Adipocyte (in vitro differentiated cells): ENCODE measurements around the gene ATP8A2.

Experiments
- DNase-seq: peaks from one replicate; pipeline ENCODE4 v3.0.0-alpha.2; 2015; ENCODE audit warnings: low read depth
- H3K27me3 ChIP-seq: replicated peaks from 2 replicates; pipeline ENCODE4 v1.7.0; 2013; ENCODE audit warnings: mild to moderate bottlenecking, low read length, moderate library complexity; ENCODE audit not compliant: control insufficient read depth, insufficient read depth
- H3K36me3 ChIP-seq: 2 replicates; pipeline ENCODE4 v1.7.0; 2013; ENCODE audit warnings: low read length, mild to moderate bottlenecking, moderate library complexity; ENCODE audit not compliant: control insufficient read depth, insufficient read depth, severe bottlenecking
- H3K4me1 ChIP-seq: 2 replicates; pipeline ENCODE4 v1.7.0; 2013; ENCODE audit warnings: mild to moderate bottlenecking, low read length, moderate library complexity; ENCODE audit not compliant: control insufficient read depth, insufficient read depth
- H3K4me3 ChIP-seq: 2 replicates; pipeline ENCODE4 v1.7.0; 2013; ENCODE audit warnings: mild to moderate bottlenecking, low read length, moderate library complexity
- H3K9ac ChIP-seq: 2 replicates; pipeline ENCODE4 v1.7.0; 2013; ENCODE audit warnings: mild to moderate bottlenecking, low read length, moderate library complexity
- H3K9me3 ChIP-seq: 2 replicates; pipeline ENCODE4 v1.7.0; 2013; ENCODE audit warnings: mild to moderate bottlenecking, low read length, moderate library complexity; ENCODE audit not compliant: control insufficient read depth

ATP8A2 gene

DNA sequence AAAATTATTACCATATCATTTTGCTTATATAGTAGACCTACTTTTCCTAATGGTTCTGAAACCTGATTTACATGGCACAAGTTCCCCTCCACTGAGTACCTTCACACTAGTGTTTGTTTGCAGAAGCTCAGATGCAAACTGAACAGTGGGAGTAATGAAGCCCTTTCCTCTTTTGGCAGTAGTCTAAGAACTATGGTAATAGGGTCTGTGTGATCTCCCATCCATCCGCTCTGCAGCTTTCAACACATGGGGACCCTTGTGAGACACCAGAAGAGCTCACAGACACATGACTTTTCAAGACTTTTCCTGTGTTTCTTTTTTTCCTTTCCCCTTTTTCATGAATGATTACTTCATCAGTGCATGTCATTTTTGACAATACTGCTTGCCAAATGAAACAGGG, 336.0 kb downstream of the ATP8A2 start:
- peaks cover 15% of the 10 kb centered on the region for H3K4me1 ChIP-seq
- no peaks in the 10 kb centered on the region for H3K36me3 ChIP-seq
- H3K9ac ChIP-seq, result no peak overlapping the region
- peaks cover 8% of the 10 kb centered on the region for H3K27me3 ChIP-seq
- DNase-seq, result no peak
- H3K4me3 ChIP-seq, result no peak overlapping the region
- no peaks in the 10 kb centered on the region for H3K9me3 ChIP-seq

DNA sequence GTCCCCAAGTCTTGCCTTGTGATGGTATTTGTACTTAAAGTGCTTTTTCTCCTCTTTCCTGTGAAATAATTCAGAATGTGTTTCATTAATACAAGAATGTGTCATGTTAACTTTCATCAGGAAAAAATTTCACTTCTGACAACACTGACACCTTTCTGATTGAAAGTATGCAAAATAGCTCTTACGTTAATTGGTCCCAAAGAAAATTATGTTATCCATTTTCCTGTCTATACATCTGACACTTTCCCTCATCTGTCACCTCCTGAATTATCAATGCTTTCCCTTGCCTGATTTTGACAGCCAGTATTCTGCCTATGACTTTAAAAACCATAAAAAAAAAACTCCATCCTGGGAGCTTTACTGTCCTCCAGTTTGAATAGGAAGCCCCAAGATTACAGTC, 336.5 kb downstream of the ATP8A2 start:
- no peak overlapping the region for H3K9ac ChIP-seq
- no peaks in the 10 kb centered on the region for H3K9me3 ChIP-seq
- no peak overlapping the region for H3K4me3 ChIP-seq
- H3K36me3 ChIP-seq, result no peaks in the 10 kb centered on the region
- DNase-seq, result no peak
- peaks cover 15% of the 10 kb centered on the region for H3K4me1 ChIP-seq
- H3K27me3 ChIP-seq, result peaks cover 13% of the 10 kb centered on the region

DNA sequence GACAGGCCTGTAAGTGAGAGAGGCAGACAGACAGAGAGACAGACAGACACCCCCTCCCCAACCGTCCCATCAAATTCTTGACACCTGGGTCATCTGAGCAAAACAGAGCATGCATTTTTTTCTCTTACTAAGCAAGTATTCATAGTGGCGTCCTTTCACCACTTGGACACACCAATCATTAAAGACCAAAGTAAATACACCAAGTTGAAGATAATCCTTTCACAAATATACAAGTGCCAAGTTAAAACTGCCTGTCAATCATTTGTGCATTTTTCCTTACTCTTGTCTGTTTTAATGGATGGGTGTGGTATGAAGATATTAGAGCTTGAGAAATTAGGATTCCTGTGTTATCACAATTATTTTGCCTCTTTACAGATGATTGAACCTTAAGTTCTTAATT, 337.3 kb downstream of the ATP8A2 start:
- no peak overlapping the region for H3K9ac ChIP-seq
- H3K9me3 ChIP-seq, result peaks cover under 1% of the 10 kb centered on the region
- H3K36me3 ChIP-seq, result no peaks in the 10 kb centered on the region
- peaks cover 15% of the 10 kb centered on the region for H3K4me1 ChIP-seq
- H3K4me3 ChIP-seq, result no peak overlapping the region
- no peak for DNase-seq
- peaks cover 17% of the 10 kb centered on the region for H3K27me3 ChIP-seq

DNA sequence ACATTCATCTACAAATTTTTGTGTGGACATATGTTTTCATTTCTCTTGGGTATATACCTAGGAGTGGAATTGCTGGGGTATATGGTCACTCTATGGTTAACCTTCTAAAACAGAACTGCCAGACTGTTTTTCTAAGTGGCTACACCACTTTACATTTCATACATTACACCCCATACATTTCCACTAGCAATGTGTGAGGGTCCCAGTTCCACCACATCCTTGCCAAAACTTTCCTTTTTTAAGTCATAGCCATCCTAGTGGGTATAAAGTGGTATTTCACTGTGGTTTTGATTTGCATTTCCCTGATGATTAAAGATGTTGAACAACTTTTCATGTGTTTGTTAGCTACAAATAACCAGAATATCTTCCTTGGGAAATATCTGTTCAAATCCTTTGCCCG, 344.0 kb downstream of the ATP8A2 start:
- Histone ChIP-seq H3K4me1 (no peaks in the 10 kb centered on the region), H3K36me3 (no peaks in the 10 kb centered on the region)

DNA sequence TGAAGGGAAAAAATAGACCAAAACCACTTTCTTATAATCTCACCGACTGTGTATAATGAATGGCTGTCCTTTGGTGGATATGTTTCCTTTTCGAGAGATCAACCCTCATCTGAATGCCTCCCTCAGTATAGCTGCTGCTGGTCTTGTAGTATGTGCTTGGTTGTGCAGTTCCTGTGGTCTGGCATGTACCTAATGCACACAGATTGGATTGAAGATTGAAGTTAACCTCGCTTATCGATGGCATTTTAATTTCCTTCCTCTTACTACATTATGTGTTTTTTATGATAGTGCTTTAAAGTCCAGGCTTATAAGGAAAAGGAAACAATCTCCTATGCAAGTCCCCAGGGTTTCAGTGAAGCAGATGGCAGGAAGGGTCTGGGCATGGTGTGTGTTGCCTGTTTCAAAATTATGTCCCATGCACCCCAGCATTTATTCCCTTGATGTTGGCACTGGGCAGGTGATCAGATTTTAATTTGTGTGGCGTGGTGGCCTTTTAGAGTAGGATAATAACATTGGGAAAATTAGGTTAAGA, 346.0 kb downstream of the ATP8A2 start:
- Histone ChIP-seq H3K9ac (no peak overlapping the region), H3K4me3 (no peak overlapping the region), H3K9me3 (peaks cover 7% of the 10 kb centered on the region), H3K36me3 (no peaks in the 10 kb centered on the region), H3K4me1 (no peaks in the 10 kb centered on the region), H3K27me3 (peaks cover 19% of the 10 kb centered on the region)
- no peak for DNase-seq

More for the DNA sequence above, 344.0 kb downstream of the ATP8A2 start:
- Histone ChIP-seq H3K9me3 (peaks cover 7% of the 10 kb centered on the region), H3K9ac (no peak overlapping the region), H3K27me3 (peaks cover 26% of the 10 kb centered on the region), H3K4me3 (no peak overlapping the region)
- DNase-seq, result no peak

DNA sequence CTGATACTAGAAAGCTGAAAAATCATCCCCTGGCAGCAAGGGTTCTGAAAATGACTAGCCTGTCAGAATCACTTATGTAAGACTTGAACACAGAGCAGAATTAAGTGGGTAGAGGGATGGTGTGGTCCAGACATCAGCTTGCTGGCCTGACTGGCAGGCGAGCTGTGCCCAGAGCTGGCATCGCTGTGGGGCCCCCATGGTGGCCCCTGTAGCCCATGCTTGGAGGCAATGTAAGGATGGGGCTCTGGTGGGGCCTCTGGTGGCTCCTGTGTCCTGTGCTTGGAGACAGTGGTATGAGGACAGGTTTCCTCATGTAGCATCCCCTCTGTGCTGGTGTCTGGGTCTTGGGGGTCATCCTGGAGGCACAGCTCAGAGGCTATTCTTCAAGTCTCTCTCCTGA, 347.9 kb downstream of the ATP8A2 start:
- Histone ChIP-seq H3K27me3 (peaks cover 4% of the 10 kb centered on the region), H3K4me3 (no peak overlapping the region), H3K36me3 (no peaks in the 10 kb centered on the region), H3K9me3 (peaks cover 1% of the 10 kb centered on the region), H3K4me1 (no peaks in the 10 kb centered on the region), H3K9ac (no peak overlapping the region)
- DNase-seq, result no peak

DNA sequence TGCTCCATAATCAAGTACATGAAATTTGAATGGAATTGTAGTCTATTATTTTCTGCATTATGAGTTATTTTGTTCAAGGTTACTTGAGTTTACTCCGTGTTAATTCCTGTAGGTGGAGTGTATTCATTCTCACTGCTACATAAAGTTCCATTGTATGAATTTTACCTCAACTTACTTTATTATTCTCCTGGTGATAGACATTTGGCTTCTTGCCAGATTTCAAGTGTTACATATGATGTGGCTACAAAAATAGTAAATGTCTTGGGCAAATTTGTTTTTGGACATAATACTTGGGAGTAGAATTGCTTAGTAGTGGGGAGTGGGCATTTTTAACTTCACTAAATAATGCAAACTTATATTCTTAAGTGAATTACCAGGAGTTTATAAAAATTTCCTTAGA, 351.1 kb downstream of the ATP8A2 start:
- no peak for DNase-seq
- no peaks in the 10 kb centered on the region for H3K9me3 ChIP-seq
- H3K4me1 ChIP-seq, result no peaks in the 10 kb centered on the region
- peaks cover 24% of the 10 kb centered on the region for H3K27me3 ChIP-seq
- H3K9ac ChIP-seq, result no peak overlapping the region
- no peaks in the 10 kb centered on the region for H3K36me3 ChIP-seq
- no peak overlapping the region for H3K4me3 ChIP-seq

DNA sequence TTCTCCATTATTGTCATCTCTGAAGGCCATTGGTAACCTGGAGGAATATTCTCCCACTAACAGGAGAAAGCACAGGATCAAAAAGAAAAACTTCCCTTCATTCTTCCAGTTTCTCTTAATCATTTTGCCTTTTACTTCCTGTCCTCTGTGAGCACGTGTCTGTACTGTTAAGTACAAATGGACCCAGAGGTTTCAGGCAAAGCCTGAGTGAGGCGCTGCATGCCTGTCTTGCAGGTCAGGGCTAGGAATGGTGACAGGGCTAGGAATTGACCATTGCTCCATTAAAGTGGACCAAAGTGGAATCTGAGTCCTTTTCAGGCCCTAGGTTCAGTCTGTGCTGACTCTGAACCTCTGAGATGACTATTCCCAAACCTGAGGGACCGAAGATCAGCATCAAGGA, 353.3 kb downstream of the ATP8A2 start:
- H3K9me3 ChIP-seq, result no peaks in the 10 kb centered on the region
- H3K36me3 ChIP-seq, result no peaks in the 10 kb centered on the region
- H3K4me3 ChIP-seq, result no peak overlapping the region
- peaks cover 38% of the 10 kb centered on the region for H3K27me3 ChIP-seq
- no peak overlapping the region for H3K9ac ChIP-seq
- DNase-seq, result no peak
- no peaks in the 10 kb centered on the region for H3K4me1 ChIP-seq

DNA sequence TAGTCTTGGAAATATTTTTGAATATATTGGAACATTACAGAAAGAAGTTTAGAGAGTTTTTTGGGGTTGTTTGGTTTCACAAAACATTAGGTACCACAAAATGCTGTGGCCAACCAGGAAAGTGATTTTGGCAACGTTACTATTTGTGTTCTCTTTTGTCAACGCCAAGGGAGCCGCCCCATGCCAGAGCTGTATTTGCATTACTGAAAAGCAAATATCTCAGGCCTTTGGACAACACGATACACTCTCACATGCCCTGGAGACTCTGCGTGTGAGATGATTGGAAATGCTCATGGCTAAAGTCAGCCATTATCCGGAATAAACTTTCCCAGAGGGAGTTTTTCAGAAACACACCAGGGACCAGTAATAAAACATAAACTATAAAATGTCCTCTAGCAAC, 355.5 kb downstream of the ATP8A2 start:
- peaks cover 40% of the 10 kb centered on the region for H3K27me3 ChIP-seq
- H3K4me3 ChIP-seq, result no peak overlapping the region
- no peaks in the 10 kb centered on the region for H3K36me3 ChIP-seq
- DNase-seq, result no peak
- peaks cover 5% of the 10 kb centered on the region for H3K4me1 ChIP-seq
- H3K9me3 ChIP-seq, result no peaks in the 10 kb centered on the region
- H3K9ac ChIP-seq, result no peak overlapping the region

DNA sequence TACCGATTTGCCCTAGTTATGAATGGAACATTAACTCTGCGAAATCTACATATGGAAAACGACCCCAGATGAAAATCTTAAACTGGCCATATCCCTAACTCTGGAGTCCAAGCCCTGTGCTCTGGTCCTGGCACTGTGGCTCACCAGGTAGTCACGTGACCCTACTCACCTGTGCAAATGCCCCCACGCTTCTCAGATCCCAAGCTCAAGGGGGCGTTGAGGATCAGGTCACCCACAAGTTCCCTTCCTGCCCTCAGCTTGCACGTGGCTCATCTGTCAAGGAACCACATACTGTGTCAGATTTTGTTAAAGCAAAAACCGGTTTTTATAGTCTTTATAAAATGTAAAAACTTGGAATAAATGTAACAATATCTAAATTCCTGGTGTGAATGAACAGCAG, 356.0 kb downstream of the ATP8A2 start:
- Histone ChIP-seq H3K27me3 (peaks cover 40% of the 10 kb centered on the region), H3K4me3 (no peak overlapping the region), H3K9me3 (no peaks in the 10 kb centered on the region), H3K36me3 (no peaks in the 10 kb centered on the region), H3K9ac (no peak overlapping the region), H3K4me1 (peaks cover 8% of the 10 kb centered on the region)
- DNase-seq, result no peak

DNA sequence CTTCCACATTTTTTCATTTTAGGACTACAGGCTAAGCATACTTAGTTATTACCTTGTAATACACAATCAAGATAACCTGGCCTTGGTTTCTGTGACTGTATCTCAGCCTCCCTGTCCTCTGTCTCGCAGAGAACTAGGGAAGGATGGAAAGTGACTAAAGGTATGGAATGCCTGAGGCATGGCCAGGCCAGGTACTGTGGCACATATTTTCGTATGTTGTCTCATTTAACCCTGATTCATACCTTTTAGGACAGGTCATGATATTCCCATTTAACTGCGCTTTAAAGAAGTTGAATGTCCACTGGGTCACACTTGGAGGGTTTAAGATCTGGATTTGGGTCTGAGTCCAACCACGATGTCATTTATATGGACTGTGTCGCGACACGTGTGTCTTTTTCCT, 357.4 kb downstream of the ATP8A2 start:
- H3K4me1 ChIP-seq, result peaks cover 8% of the 10 kb centered on the region

DNA sequence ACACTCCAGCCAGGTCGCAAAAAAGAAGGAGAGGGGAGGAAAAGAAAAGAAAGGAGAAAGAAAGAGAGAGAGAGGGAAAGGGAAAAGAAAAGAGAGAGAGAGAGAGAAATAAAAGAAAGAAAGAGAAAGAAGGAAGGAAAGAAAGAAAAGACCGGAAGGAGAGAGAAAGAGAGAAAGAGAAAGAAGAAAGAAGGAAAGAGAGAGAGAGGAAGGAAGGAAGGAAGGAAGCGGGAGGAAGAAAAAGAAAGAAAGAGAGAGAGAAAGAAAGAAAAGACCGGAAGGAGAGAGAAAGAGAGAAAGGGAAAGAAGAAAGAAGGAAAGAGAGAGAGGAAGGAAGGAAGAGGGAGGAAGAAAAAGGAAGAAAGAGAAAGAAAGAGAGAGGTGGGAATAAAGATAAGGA, 359.3 kb downstream of the ATP8A2 start:
- Histone ChIP-seq H3K9ac (no peak overlapping the region), H3K36me3 (no peaks in the 10 kb centered on the region), H3K4me3 (no peak overlapping the region), H3K9me3 (no peaks in the 10 kb centered on the region), H3K4me1 (peaks cover 8% of the 10 kb centered on the region), H3K27me3 (peaks cover 33% of the 10 kb centered on the region)
- DNase-seq, result no peak

More for the DNA sequence above, 357.4 kb downstream of the ATP8A2 start:
- no peaks in the 10 kb centered on the region for H3K36me3 ChIP-seq
- no peaks in the 10 kb centered on the region for H3K9me3 ChIP-seq
- peaks cover 40% of the 10 kb centered on the region for H3K27me3 ChIP-seq
- DNase-seq, result no peak
- no peak overlapping the region for H3K4me3 ChIP-seq
- no peak overlapping the region for H3K9ac ChIP-seq
